ENCODE results near the gene CABLES1. TPM values are rescaled to one million over a fixed set of nuclear protein-coding genes. Genes with fewer than 3 reads are reported as not detected.

The CABLES1 gene
- total and polyA plus RNA-seq, 2 donors from 2014 or later: 7.6 to 40.5 TPM

- intact Hi-C loops (cut with DNase I): loop anchor here (10.0 kb wide), 1 partner anchor 264 kb away; no protein-coding TSS in a partner anchor
- TF ChIP-seq, protein P1, sequence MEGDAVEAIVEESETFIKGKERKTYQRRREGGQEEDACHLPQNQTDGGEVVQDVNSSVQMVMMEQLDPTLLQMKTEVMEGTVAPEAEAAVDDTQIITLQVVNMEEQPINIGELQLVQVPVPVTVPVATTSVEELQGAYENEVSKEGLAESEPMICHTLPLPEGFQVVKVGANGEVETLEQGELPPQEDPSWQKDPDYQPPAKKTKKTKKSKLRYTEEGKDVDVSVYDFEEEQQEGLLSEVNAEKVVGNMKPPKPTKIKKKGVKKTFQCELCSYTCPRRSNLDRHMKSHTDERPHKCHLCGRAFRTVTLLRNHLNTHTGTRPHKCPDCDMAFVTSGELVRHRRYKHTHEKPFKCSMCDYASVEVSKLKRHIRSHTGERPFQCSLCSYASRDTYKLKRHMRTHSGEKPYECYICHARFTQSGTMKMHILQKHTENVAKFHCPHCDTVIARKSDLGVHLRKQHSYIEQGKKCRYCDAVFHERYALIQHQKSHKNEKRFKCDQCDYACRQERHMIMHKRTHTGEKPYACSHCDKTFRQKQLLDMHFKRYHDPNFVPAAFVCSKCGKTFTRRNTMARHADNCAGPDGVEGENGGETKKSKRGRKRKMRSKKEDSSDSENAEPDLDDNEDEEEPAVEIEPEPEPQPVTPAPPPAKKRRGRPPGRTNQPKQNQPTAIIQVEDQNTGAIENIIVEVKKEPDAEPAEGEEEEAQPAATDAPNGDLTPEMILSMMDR (IDR thresholded peaks at IDR 0.05; ENCODE audit: borderline replicate concordance, extremely low read depth, insufficient read depth): no peak
- FAIRE-seq (no peak), DNase-seq (no peak)
- H3K4me1 ChIP-seq (ENCODE audit: control insufficient read depth in 2 of 3, insufficient read depth in 2 of 3, low read depth in 1 of 3, low read length in 3 of 3): peaks cover 0 to 8% (median 0%) of the 10 kb centered on the region in 3 donors
- no peaks in the 10 kb centered on the region for H3K9me3 ChIP-seq (ENCODE audit: control insufficient read depth in 2 of 3, insufficient read depth in 1 of 3, low read length in 3 of 3)
- H3K9ac ChIP-seq (ENCODE audit: low read length in 3 of 3): no peak overlapping the region
- H3K27ac ChIP-seq (ENCODE audit: low read depth in 2 of 2, low read length in 2 of 2): no peak overlapping the region
- no peaks in the 10 kb centered on the region for H3K36me3 ChIP-seq (ENCODE audit: control insufficient read depth in 2 of 3, insufficient read depth in 3 of 3, low read length in 3 of 3)
- no peak overlapping the region for H3K4me3 ChIP-seq (ENCODE audit: low read length in 3 of 3)
- H3K27me3 ChIP-seq (ENCODE audit: control insufficient read depth, insufficient read depth, low read length): no peaks in the 10 kb centered on the region
Observed at GRCh38 chr18:23121133-23121532, 14.2 kb upstream of the CABLES1 start.

GRCh38 chr18:23122334-23123229, 12.7 kb upstream of the CABLES1 start:
- Histone ChIP-seq H3K27me3 (ENCODE audit: control insufficient read depth, insufficient read depth, low read length) (no peaks in the 10 kb centered on the region), H3K27ac (ENCODE audit: low read depth in 2 of 2, low read length in 2 of 2) (no peak overlapping the region), H3K4me1 (ENCODE audit: control insufficient read depth in 2 of 3, insufficient read depth in 2 of 3, low read depth in 1 of 3, low read length in 3 of 3) (peaks cover 0 to 3% (median 0%) of the 10 kb centered on the region in 3 donors), H3K4me3 (ENCODE audit: low read length in 3 of 3) (no peak overlapping the region), H3K36me3 (ENCODE audit: control insufficient read depth in 2 of 3, insufficient read depth in 3 of 3, low read length in 3 of 3) (no peaks in the 10 kb centered on the region), H3K9me3 (ENCODE audit: control insufficient read depth in 2 of 3, insufficient read depth in 1 of 3, low read length in 3 of 3) (no peaks in the 10 kb centered on the region), H3K9ac (ENCODE audit: low read length in 3 of 3) (no peak overlapping the region)
- DNase-seq (no peak), FAIRE-seq (no peak)
- intact Hi-C loops (cut with DNase I): loop anchor here (10.0 kb wide), 1 partner anchor 262 kb away; no protein-coding TSS in a partner anchor
- TF ChIP-seq, protein P1 (IDR thresholded peaks at IDR 0.05; ENCODE audit: borderline replicate concordance, extremely low read depth, insufficient read depth): no peak

- Histone ChIP-seq H3K4me3 (ENCODE audit: low read length in 3 of 3) (no peak overlapping the region), H3K36me3 (ENCODE audit: control insufficient read depth in 2 of 3, insufficient read depth in 3 of 3, low read length in 3 of 3) (no peaks in the 10 kb centered on the region), H3K9me3 (ENCODE audit: control insufficient read depth in 2 of 3, insufficient read depth in 1 of 3, low read length in 3 of 3) (no peaks in the 10 kb centered on the region), H3K9ac (ENCODE audit: low read length in 3 of 3) (no peak overlapping the region), H3K27me3 (ENCODE audit: control insufficient read depth, insufficient read depth, low read length) (no peaks in the 10 kb centered on the region), H3K27ac (ENCODE audit: low read depth in 2 of 2, low read length in 2 of 2) (no peak overlapping the region), H3K4me1 (ENCODE audit: control insufficient read depth in 2 of 3, insufficient read depth in 2 of 3, low read depth in 1 of 3, low read length in 3 of 3) (peaks cover 0 to 7% (median 6%) of the 10 kb centered on the region in 3 donors)
- DNase-seq (no peak), FAIRE-seq (no peak)
- intact Hi-C loops (cut with DNase I): loop anchor here (10.0 kb wide), 1 partner anchor 258 kb away; no protein-coding TSS in a partner anchor
- TF ChIP-seq, protein P1 (IDR thresholded peaks at IDR 0.05; ENCODE audit: borderline replicate concordance, extremely low read depth, insufficient read depth): no peak
Observed at GRCh38 chr18:23126376-23127056, 8.8 kb upstream of the CABLES1 start.

Measured in kidney (tissue), 14 donors.